ENCODE results near the gene TMEM132C.

DNA sequence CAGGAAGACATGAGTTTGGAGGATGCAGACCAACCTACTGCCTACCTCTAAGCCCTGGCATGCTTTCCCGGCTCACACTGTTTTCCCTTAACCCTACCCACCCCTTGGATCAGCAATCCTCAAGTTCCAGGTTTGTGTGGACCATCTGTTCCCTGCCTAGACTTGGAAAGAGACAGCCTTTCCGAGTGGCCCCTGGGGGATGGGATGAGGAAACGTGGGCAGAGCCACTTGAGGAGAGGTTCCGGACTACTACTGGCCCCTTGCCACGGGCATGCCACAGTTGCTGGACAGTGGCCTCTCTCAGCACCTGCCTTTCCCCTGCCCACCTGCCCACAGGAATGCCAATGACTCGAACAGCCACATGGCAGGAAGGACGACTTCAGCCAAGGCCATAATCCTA is 420.9 kb downstream of the TMEM132C start:
- TF ChIP-seq POLR2A (IDR thresholded peaks at IDR 0.05; ENCODE audit: low read depth, low read length) (no peak), POLR2AphosphoS5 (IDR thresholded peaks at IDR 0.05; ENCODE audit: low read depth, low read length) (no peak), PAX5 (IDR thresholded peaks at IDR 0.05; ENCODE audit: insufficient read depth, low read length, severe bottlenecking) (no peak), TAF1 (IDR thresholded peaks at IDR 0.05; ENCODE audit: low read depth, low read length) (no peak), POU2F2 (IDR thresholded peaks at IDR 0.05; ENCODE audit: low read depth, low read length) (no peak), SPI1 (IDR thresholded peaks at IDR 0.05; ENCODE audit: low read depth, low read length) (no peak)
